Endothelial cell of umbilical vein (primary cell): ENCODE measurements around the gene ABHD8. TPM values are rescaled to one million over a fixed set of nuclear protein-coding genes. Genes with fewer than 3 reads are reported as not detected.

Source experiments
- BruUV-seq: library from RNA; stranded (reverse); fragments of 400-500 nt; replicated peaks from 2 replicates; lab custom pipeline; 2021; lab: Mats Ljungman, UMichigan
- CTCF ChIA-PET: fragments of 300-600, 350-600 bp; sonication (Branson Sonifier 250); formaldehyde crosslinking; loops from one replicate; lab custom pipeline; 2021; ENCODE audit warnings: antibody characterized with exemption, inconsistent platforms; lab: Charles Lee
- POLR2A ChIA-PET: fragments of 300-600, 350-600 bp; sonication (Branson Sonifier 250); formaldehyde crosslinking; loops from one replicate; lab custom pipeline; 2021; ENCODE audit warnings: antibody characterized with exemption, inconsistent platforms; lab: Charles Lee
- DNase-seq: peaks from one replicate; pipeline ENCODE4 v3.0.0-alpha.2; 2011; ENCODE audit warnings: low read depth, low spot score
- FAIRE-seq: peaks from 2 replicates; lab custom pipeline; 2011; peaks lifted over from hg19 to GRCh38; lab: Jason Lieb, UNC
- H2AFZ ChIP-seq: 2 replicates; pipeline ENCODE4 v1.6.0; 2012; ENCODE audit warnings: low read depth, low read length, control low read depth, inconsistent platforms
- H3K27ac ChIP-seq: 2 replicates; pipeline ENCODE4 v1.5.1; 2011; ENCODE audit warnings: low read depth, mild to moderate bottlenecking, control low read depth, low read length, moderate library complexity; ENCODE audit not compliant: insufficient read depth
- H3K27me3 ChIP-seq, 2 experiments: 2 replicates each; pipeline versions ENCODE4 v1.6.0 to v1.6.1; 2011; ENCODE audit warnings: low read length in 2 of 2, mixed read lengths in 1 of 2; ENCODE audit not compliant: control insufficient read depth in 2 of 2, insufficient read depth in 2 of 2
- H3K36me3 ChIP-seq, 2 experiments: 2 replicates in 1 of 2; 3 replicates in 1 of 2; pipeline ENCODE4 v1.5.1; 2011; ENCODE audit warnings: low read length in 2 of 2, mild to moderate bottlenecking in 1 of 2, moderate library complexity in 1 of 2; ENCODE audit not compliant: control insufficient read depth in 2 of 2, insufficient read depth in 2 of 2; ENCODE audit errors: extremely low read depth in 1 of 2
- H3K4me1 ChIP-seq: 3 replicates; pipeline ENCODE4 v1.5.1; 2011; ENCODE audit warnings: mild to moderate bottlenecking, low read length; ENCODE audit not compliant: control insufficient read depth, insufficient read depth; ENCODE audit errors: extremely low read depth
- H3K4me2 ChIP-seq: 2 replicates; pipeline ENCODE4 v1.6.1; 2011; ENCODE audit warnings: low read length, control low read depth, mixed read lengths; ENCODE audit not compliant: insufficient read depth
- H3K4me3 ChIP-seq, 3 experiments: fragments of 200-600 bp in 1 of 3; sonication (generic), shearing (Covaris generic) in 1 of 3; replicated peaks in 1 of 3; 2 replicates each; pipeline ENCODE4 v1.5.1; 2011 to 2016; ENCODE audit warnings: control low read depth in 3 of 3, low read length in 3 of 3, mild to moderate bottlenecking in 2 of 3, inconsistent platforms in 1 of 3, low read depth in 1 of 3, moderate library complexity in 1 of 3; ENCODE audit not compliant: insufficient read depth in 1 of 3
- H3K79me2 ChIP-seq: 2 replicates; pipeline ENCODE4 v1.6.0; 2012; ENCODE audit warnings: low read length, inconsistent platforms; ENCODE audit not compliant: control insufficient read depth, insufficient read depth
- H3K9ac ChIP-seq: replicated peaks from 2 replicates; pipeline ENCODE3; 2011; ENCODE audit warnings: low read length, control low read depth; ENCODE audit not compliant: insufficient read depth; ENCODE audit errors: extremely low read depth
- H3K9me1 ChIP-seq: replicated peaks from 3 replicates; pipeline ENCODE4 v1.6.0; 2011; ENCODE audit warnings: mild to moderate bottlenecking, low read length; ENCODE audit not compliant: control insufficient read depth, insufficient read depth; ENCODE audit errors: extremely low read depth
- H3K9me3 ChIP-seq: replicated peaks from 2 replicates; pipeline ENCODE4 v1.5.1; 2012; ENCODE audit warnings: low read length, inconsistent platforms; ENCODE audit not compliant: control insufficient read depth, insufficient read depth
- H4K20me1 ChIP-seq: replicated peaks from 2 replicates; pipeline ENCODE3; 2011; ENCODE audit warnings: mild to moderate bottlenecking, low read length; ENCODE audit not compliant: control insufficient read depth, insufficient read depth; ENCODE audit errors: extremely low read depth
- CTCF ChIP-seq, 2 donors: IDR thresholded peaks; 1 replicate in 1 of 2; 2 replicates in 1 of 2; pipeline ENCODE4 v1.5.1; 2011; ENCODE audit warnings: low read length in 2 of 2, mild to moderate bottlenecking in 2 of 2, moderate library complexity in 2 of 2, control low read depth in 1 of 2, inconsistent platforms in 1 of 2, low read depth in 1 of 2; ENCODE audit not compliant: insufficient read depth in 1 of 2; ENCODE audit errors: extremely low read depth in 1 of 2
- EZH2 ChIP-seq: IDR thresholded peaks from 2 replicates; pipeline ENCODE4 v1.6.1; 2012; ENCODE audit warnings: borderline replicate concordance, low read depth, mild to moderate bottlenecking, moderate library complexity, low read length, inconsistent platforms; ENCODE audit not compliant: severe bottlenecking
- FOS ChIP-seq: IDR thresholded peaks from 2 replicates; pipeline ENCODE4 v1.6.1; 2011; ENCODE audit warnings: mild to moderate bottlenecking, low read length, moderate library complexity, borderline replicate concordance; ENCODE audit not compliant: insufficient read depth
- GATA2 ChIP-seq: IDR thresholded peaks from 2 replicates; pipeline ENCODE4 v1.7.0; 2011; ENCODE audit warnings: low read depth, mild to moderate bottlenecking, moderate library complexity, mixed read lengths, low read length; ENCODE audit not compliant: insufficient read length, insufficient read depth
- JUN ChIP-seq: IDR thresholded peaks from 2 replicates; pipeline ENCODE4 v1.6.1; 2011; ENCODE audit warnings: borderline replicate concordance, low read depth; ENCODE audit not compliant: insufficient read length, insufficient read depth
- MAX ChIP-seq: IDR thresholded peaks from 2 replicates; pipeline ENCODE4 v1.6.1; 2011; ENCODE audit not compliant: insufficient read depth, insufficient read length
- MYC ChIP-seq: IDR thresholded peaks from one replicate; pipeline ENCODE4 v1.6.1; 2011; ENCODE audit warnings: mild to moderate bottlenecking, low read depth, low read length
- POLR2A ChIP-seq: IDR thresholded peaks from 2 replicates; pipeline ENCODE4 v1.6.1; 2012; ENCODE audit warnings: low read depth, mild to moderate bottlenecking, control low read depth, low read length
- POLR2AphosphoS5 ChIP-seq: IDR thresholded peaks from 2 replicates; pipeline ENCODE4 v1.6.1; 2012; ENCODE audit warnings: low read depth, mild to moderate bottlenecking, control low read depth, low read length, moderate library complexity; ENCODE audit not compliant: insufficient read depth
- dilution Hi-C: fragments of 300-500 bp; cut with MboI; formaldehyde crosslinking; loops from one replicate; pipeline ENCODE4 v1.15.0; 2019; ENCODE audit warnings: low sequenced_read_pairs; ENCODE audit not compliant: extremely low pct_ligation_motif_present
- intact Hi-C: fragments of 100-400 bp; cut with micrococcal nuclease; formaldehyde crosslinking; loops from one replicate; pipeline ENCODE4 v1.10.0; 2022
- polyA plus RNA-seq, 4 experiments: library from polyadenylated mRNA; depleted of rRNA in 3 of 4; stranded (reverse) in 3 of 4; unstranded in 1 of 4; fragments of >200 nt; gene quantifications; 2 replicates each; pipeline versions ENCODE4 v1.2.1 to v1.2.3, GENCODE V29; 2011 to 2012; ENCODE audit warnings: missing spikeins in 1 of 4
- total RNA-seq: library from RNA; stranded (reverse); gene quantifications from 2 replicates; pipeline ENCODE4 v1.2.3, GENCODE V29; 2021

ABHD8 gene
- total and polyA plus RNA-seq, 2 donors (not counting 3 experiments of a cell fraction or from before 2014, with no cell fraction given), result 5.9 to 8.7 TPM

DNA sequence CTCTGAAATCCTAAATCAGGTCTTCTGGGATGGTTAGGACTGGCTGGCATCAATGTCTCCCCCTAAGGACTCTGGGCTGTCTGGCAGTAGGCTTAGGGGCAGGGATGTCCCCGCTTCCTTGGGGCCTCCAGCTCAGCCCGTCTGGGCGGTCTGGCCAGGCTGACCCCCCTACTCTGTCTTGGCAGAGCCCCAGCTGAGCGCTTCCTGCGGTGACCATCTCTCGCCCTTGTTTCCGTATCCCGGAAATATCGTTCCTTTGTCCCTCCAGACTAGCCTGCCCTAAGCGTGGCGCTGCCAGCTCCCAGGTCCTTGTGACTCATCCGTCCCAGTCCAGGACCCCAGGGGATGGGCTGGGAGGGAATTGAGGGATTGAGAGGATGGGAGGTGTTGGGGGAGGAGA lies 45.5 kb upstream of the ABHD8 start:
- FAIRE-seq, result peak; percentile 97
- CTCF ChIA-PET, result interaction anchor here (1.6 to 7.0 kb wide), 3 partner anchors 31 to 43 kb away, joined by 3 to 180 read pairs (median 12); no protein-coding TSS in a partner anchor
- dilution Hi-C loops, result no loop called here

More for the DNA sequence above, 45.5 kb upstream of the ABHD8 start:
- no peak overlapping the region for H3K4me3 ChIP-seq
- peaks cover 38% of the 10 kb centered on the region for H3K4me1 ChIP-seq
- H3K27ac ChIP-seq, result peak overlapping the region; percentile 63
- no peaks in the 10 kb centered on the region for H4K20me1 ChIP-seq
- TF ChIP-seq POLR2AphosphoS5, result peak; percentile 92
- no peak for TF ChIP-seq MAX
- peak; percentile 86 for TF ChIP-seq FOS
- no peak for TF ChIP-seq EZH2
- TF ChIP-seq GATA2, result peak; percentile 34
- TF ChIP-seq POLR2A, result peak; percentile 48
- peak; percentile 62 for TF ChIP-seq JUN
- TF ChIP-seq CTCF (IDR thresholded peaks at IDR 0.05; ENCODE audit: extremely low read depth in 1 of 2, insufficient read depth in 1 of 2, low read depth in 1 of 2, low read length in 2 of 2), result no peak
- TF ChIP-seq MYC, result peak; percentile 31
- peak overlapping the region; percentile 20 for H3K4me2 ChIP-seq
- no peaks in the 10 kb centered on the region for H3K27me3 ChIP-seq
- H2AFZ ChIP-seq, result no peak overlapping the region
- BruUV-seq, result no TSS peak
- peak; percentile 92 for DNase-seq
- no peaks in the 10 kb centered on the region for H3K9me3 ChIP-seq
- intact Hi-C loops, result no loop called here
- no peak overlapping the region for H3K9ac ChIP-seq
- no peaks in the 10 kb centered on the region for H3K9me1 ChIP-seq
- H3K79me2 ChIP-seq, result no peaks in the 10 kb centered on the region
- no peaks in the 10 kb centered on the region for H3K36me3 ChIP-seq
- POLR2A ChIA-PET, result no interaction called here
